Keratinocyte (primary cell): ENCODE results near the gene MAEA. TPM values are rescaled to one million over a fixed set of nuclear protein-coding genes. Genes with fewer than 3 reads are reported as not detected.

Experiments
- DNase-seq: peaks from one replicate; pipeline ENCODE4 v3.0.0-alpha.2; 2011; ENCODE audit warnings: low read depth, missing footprints, low spot score
- FAIRE-seq: peaks from 2 replicates; lab custom pipeline; 2011; peaks lifted over from hg19 to GRCh38; lab: Jason Lieb, UNC
- H2AFZ ChIP-seq: 2 replicates; pipeline ENCODE4 v1.6.0; 2012; ENCODE audit warnings: low read length, control low read depth, inconsistent platforms; ENCODE audit not compliant: control insufficient read depth
- H3K27ac ChIP-seq: 2 replicates; pipeline ENCODE4 v1.5.1; 2011; ENCODE audit warnings: low read length; ENCODE audit not compliant: control insufficient read depth, insufficient read depth
- H3K27me3 ChIP-seq: 3 replicates; pipeline ENCODE4 v1.6.0; 2011; ENCODE audit warnings: low read length; ENCODE audit not compliant: control insufficient read depth, insufficient read depth; ENCODE audit errors: extremely low read depth
- H3K36me3 ChIP-seq, 2 experiments: 2 replicates in 1 of 2; 3 replicates in 1 of 2; pipeline ENCODE4 v1.5.1; 2011; ENCODE audit warnings: low read length in 2 of 2, mild to moderate bottlenecking in 1 of 2; ENCODE audit not compliant: control insufficient read depth in 2 of 2, insufficient read depth in 2 of 2; ENCODE audit errors: extremely low read depth in 1 of 2
- H3K4me1 ChIP-seq: 3 replicates; pipeline ENCODE4 v1.5.1; 2011; ENCODE audit warnings: low read length; ENCODE audit not compliant: control insufficient read depth, insufficient read depth; ENCODE audit errors: extremely low read depth
- H3K4me2 ChIP-seq: 3 replicates; pipeline ENCODE4 v1.6.0; 2011; ENCODE audit warnings: low read depth, low read length; ENCODE audit not compliant: control insufficient read depth, insufficient read depth; ENCODE audit errors: extremely low read depth
- H3K4me3 ChIP-seq, 3 experiments: fragments of 200-600 bp in 1 of 3; sonication (generic) in 1 of 3; 2 replicates in 2 of 3; 3 replicates in 1 of 3; pipeline ENCODE4 v1.5.1; 2011 to 2016; ENCODE audit warnings: low read length in 3 of 3, mild to moderate bottlenecking in 3 of 3, control low read depth in 2 of 3, inconsistent platforms in 1 of 3, low read depth in 1 of 3, mixed read lengths in 1 of 3, mixed run types in 1 of 3, moderate library complexity in 1 of 3; ENCODE audit not compliant: control insufficient read depth in 2 of 3, insufficient read depth in 2 of 3; ENCODE audit errors: extremely low read depth in 1 of 3
- H3K79me2 ChIP-seq: 2 replicates; pipeline ENCODE4 v1.6.0; 2012; ENCODE audit warnings: low read length; ENCODE audit not compliant: control insufficient read depth, insufficient read depth
- H3K9ac ChIP-seq: 3 replicates; pipeline ENCODE4 v1.6.0; 2011; ENCODE audit warnings: low read length; ENCODE audit not compliant: control insufficient read depth, insufficient read depth; ENCODE audit errors: extremely low read depth
- H3K9me1 ChIP-seq: 3 replicates; pipeline ENCODE4 v1.6.0; 2011; ENCODE audit warnings: low read length; ENCODE audit not compliant: control insufficient read depth, insufficient read depth; ENCODE audit errors: extremely low read depth
- H3K9me3 ChIP-seq: 2 replicates; pipeline ENCODE4 v1.5.1; 2012; ENCODE audit warnings: low read depth, low read length; ENCODE audit not compliant: control insufficient read depth
- H4K20me1 ChIP-seq: 3 replicates; pipeline ENCODE4 v1.6.0; 2011; ENCODE audit warnings: low read length; ENCODE audit not compliant: control insufficient read depth, insufficient read depth; ENCODE audit errors: extremely low read depth
- EZH2 ChIP-seq: IDR thresholded peaks from one replicate; pipeline ENCODE4 v1.6.1; 2012; ENCODE audit warnings: inconsistent platforms, mild to moderate bottlenecking, low read length, moderate library complexity
- dilution Hi-C: fragments of 300-500 bp; cut with MboI; formaldehyde crosslinking; loops from one replicate; pipeline ENCODE4 v1.7.0; 2020; ENCODE audit warnings: low sequenced_read_pairs; ENCODE audit not compliant: extremely low pct_ligation_motif_present
- polyA minus RNA-seq, 3 experiments: library from RNA; depleted of rRNA, polyadenylated mRNA; stranded (reverse); fragments of >200 nt; gene quantifications; 1 replicate in 1 of 3; 2 replicates in 1 of 3; 3 replicates in 1 of 3; pipeline ENCODE4 v1.2.3, GENCODE V29; 2011
- polyA plus RNA-seq, 5 experiments: library from polyadenylated mRNA; depleted of rRNA in 3 of 5; stranded (reverse) in 3 of 5; stranded (forward) in 1 of 5; unstranded in 1 of 5; fragments of >200 nt; gene quantifications; 1 replicate in 1 of 5; 2 replicates in 3 of 5; 3 replicates in 1 of 5; pipeline versions ENCODE4 v1.2.1 to v1.2.3, GENCODE V29; 2011 to 2012; ENCODE audit warnings: missing spikeins in 2 of 5, low read depth in 1 of 5, low replicate concordance in 1 of 5
- TF ChIP-seq, protein P1 (sequence below), 3 experiments: IDR thresholded peaks in 1 of 3; conservative IDR thresholded peaks in 1 of 3; optimal IDR thresholded peaks in 1 of 3; 2 replicates in 2 of 3; 3 replicates in 1 of 3; pipeline versions ENCODE3 to v1.5.1; 2011; ENCODE audit warnings: low read length in 3 of 3, mild to moderate bottlenecking in 3 of 3, moderate library complexity in 2 of 3, control low read depth in 1 of 3, inconsistent platforms in 1 of 3; ENCODE audit not compliant: insufficient read depth in 2 of 3; ENCODE audit errors: extremely low read depth in 1 of 3

MAEA gene
- polyA plus RNA-seq: 89.7 to 106 TPM (median 106 TPM) in 3 replicates
- 73.2 TPM for polyA plus RNA-seq (2011; ENCODE audit: low read depth)
- polyA plus RNA-seq (2011; cell fraction: cytosol; rRNA removed): 61.8 and 93.8 TPM in 2 replicates
- polyA plus RNA-seq (2011; cell fraction: nucleus; rRNA removed): 139 and 153 TPM in 2 replicates
- polyA plus RNA-seq (2012; ENCODE audit: low replicate concordance): 47.3 and 90.6 TPM in 2 replicates
- polyA minus RNA-seq: 54.2 to 174 TPM (median 60.2 TPM) in 3 replicates
- polyA minus RNA-seq (2011; cell fraction: cytosol; rRNA and poly(A)+ RNA removed): 148 TPM
- 90.4 and 91.3 TPM in 2 replicates for polyA minus RNA-seq (2011; cell fraction: nucleus; rRNA and poly(A)+ RNA removed)

DNA sequence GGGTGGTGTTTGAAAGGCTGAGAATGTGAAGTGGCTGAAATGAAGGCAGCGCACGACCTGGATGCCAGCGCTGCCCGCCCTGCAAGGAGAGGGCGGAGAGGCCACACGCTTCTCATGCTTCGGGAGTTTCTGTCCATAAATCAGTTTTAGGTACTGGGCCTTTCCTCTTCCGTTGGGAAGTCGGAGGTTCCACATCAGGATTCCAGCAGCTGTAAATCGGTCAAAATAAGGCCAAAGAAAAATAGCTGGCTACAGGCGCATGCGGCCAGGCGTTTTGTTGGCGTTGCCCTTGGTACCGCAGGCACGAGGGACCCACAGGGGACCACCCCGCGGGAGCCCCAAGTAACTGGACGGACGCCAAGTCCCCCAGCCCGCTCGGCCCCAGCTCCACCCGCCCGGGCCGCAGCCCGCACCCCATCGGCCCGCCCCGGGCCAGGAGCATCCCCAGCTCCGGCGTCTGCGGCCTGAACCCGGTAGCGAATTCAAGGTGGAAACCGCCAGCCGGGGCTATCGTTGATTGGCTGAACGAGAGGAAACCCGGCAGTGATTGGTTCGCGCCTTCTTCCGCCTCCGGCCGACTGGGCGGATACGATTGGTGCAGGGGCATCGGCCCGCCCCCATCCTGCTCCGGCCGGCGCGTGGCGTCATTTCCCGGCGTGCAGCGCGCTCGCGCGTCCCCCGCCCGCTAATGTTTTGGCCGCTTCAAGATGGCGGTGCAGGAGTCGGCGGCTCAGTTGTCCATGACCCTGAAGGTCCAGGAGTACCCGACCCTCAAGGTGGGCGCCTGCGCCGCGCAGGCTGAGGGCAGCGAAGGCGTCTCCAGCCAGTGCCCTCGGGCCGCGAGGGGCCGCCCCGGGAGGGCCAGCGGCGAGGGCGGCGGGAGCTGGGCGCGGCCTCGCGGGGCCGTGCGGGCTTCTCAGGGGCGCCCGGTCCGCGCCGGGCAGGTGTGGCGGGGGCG is at the start of gene MAEA:
Gene MAEA (plus strand): TSS at position 685 of the 958 bp plus-strand sequence. CDS start 23 bp downstream, at position 708.
- TF ChIP-seq, protein P1, sequence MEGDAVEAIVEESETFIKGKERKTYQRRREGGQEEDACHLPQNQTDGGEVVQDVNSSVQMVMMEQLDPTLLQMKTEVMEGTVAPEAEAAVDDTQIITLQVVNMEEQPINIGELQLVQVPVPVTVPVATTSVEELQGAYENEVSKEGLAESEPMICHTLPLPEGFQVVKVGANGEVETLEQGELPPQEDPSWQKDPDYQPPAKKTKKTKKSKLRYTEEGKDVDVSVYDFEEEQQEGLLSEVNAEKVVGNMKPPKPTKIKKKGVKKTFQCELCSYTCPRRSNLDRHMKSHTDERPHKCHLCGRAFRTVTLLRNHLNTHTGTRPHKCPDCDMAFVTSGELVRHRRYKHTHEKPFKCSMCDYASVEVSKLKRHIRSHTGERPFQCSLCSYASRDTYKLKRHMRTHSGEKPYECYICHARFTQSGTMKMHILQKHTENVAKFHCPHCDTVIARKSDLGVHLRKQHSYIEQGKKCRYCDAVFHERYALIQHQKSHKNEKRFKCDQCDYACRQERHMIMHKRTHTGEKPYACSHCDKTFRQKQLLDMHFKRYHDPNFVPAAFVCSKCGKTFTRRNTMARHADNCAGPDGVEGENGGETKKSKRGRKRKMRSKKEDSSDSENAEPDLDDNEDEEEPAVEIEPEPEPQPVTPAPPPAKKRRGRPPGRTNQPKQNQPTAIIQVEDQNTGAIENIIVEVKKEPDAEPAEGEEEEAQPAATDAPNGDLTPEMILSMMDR (optimal IDR thresholded peaks at IDR 0.05 in 1 of 3, IDR thresholded peaks at IDR 0.05 in 1 of 3, conservative IDR thresholded peaks at IDR 0.05 in 1 of 3; ENCODE audit: extremely low read depth in 1 of 3, insufficient read depth in 2 of 3, low read length in 3 of 3): no peak
- TF ChIP-seq EZH2: no peak
- Histone ChIP-seq H3K36me3 (peaks cover 0 to 6% of the 10 kb centered on the region in 2 experiments), H3K4me3 (peak within 1 kb of the TSS; percentile 78 to 83 (median 83)), H3K27ac (peak within 1 kb of the TSS; percentile 67), H2AFZ (peak within 1 kb of the TSS; percentile 83), H4K20me1 (peaks cover 4% of the 10 kb centered on the region), H3K4me1 (peaks cover 23% of the 10 kb centered on the region), H3K4me2 (peak within 1 kb of the TSS; percentile 89), H3K79me2 (peaks cover 48% of the 10 kb centered on the region), H3K27me3 (no peaks in the 10 kb centered on the region), H3K9me1 (no peaks in the 10 kb centered on the region), H3K9ac (peak within 1 kb of the TSS; percentile 90), H3K9me3 (no peaks in the 10 kb centered on the region)
- peak; percentile 51 for FAIRE-seq
- DNase-seq: peak; percentile 76
- dilution Hi-C loops: no loop called here

DNA sequence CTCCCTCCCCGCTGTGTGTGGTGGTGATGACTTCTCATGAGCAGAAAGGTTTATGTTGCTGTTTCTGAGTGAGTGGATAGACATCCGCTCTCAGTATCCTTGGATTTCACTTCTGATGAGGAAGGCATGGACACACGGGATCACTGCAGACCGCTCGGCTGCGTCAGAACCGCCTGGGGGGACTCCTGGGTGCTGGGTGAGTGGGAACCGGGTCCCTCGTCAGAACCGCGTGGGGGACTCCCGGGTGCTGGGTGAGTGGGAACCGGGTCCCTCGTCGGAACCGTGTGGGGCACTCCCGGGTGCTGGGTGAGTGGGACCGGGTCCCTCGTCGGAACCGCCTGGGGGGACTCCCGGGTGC is 49.8 kb upstream of the MAEA start:
- TF ChIP-seq EZH2: no peak
- TF ChIP-seq, protein P1 (optimal IDR thresholded peaks at IDR 0.05 in 1 of 3, IDR thresholded peaks at IDR 0.05 in 1 of 3, conservative IDR thresholded peaks at IDR 0.05 in 1 of 3; ENCODE audit: extremely low read depth in 1 of 3, insufficient read depth in 2 of 3, low read length in 3 of 3): no peak
- Histone ChIP-seq H3K36me3 (peaks cover 13 to 24% of the 10 kb centered on the region in 2 experiments), H4K20me1 (peaks cover 30% of the 10 kb centered on the region), H2AFZ (no peak overlapping the region), H3K4me1 (peaks cover 4% of the 10 kb centered on the region), H3K9ac (no peak overlapping the region), H3K9me3 (no peaks in the 10 kb centered on the region), H3K27me3 (no peaks in the 10 kb centered on the region), H3K9me1 (no peaks in the 10 kb centered on the region), H3K79me2 (peaks cover 75% of the 10 kb centered on the region), H3K27ac (no peak overlapping the region), H3K4me3 (no peak overlapping the region), H3K4me2 (no peak overlapping the region)
- DNase-seq (no peak), FAIRE-seq (no peak)
- dilution Hi-C loops: no loop called here
